HG03571 (cell line): ENCODE measurements around the gene PACSIN2.
"Not testable (repeated sequence)": the region's sequence is repeated elsewhere in the genome, so short reads cannot be mapped to it uniquely, and the experiment has no call there.

Experiments
- ATAC-seq: cut with Tn5 transposase; IDR thresholded peaks from one replicate; pipeline ENCODE4 v1.9.1; 2021; ENCODE audit not compliant: unreplicated experiment

PACSIN2 gene

GRCh38 chr22:43012390-43012789 lies 2.6 kb downstream of the PACSIN2 start:
- ATAC-seq = no peak

GRCh38 chr22:43011079-43011478 lies 3.9 kb downstream of the PACSIN2 start:
- no peak for ATAC-seq

DNA sequence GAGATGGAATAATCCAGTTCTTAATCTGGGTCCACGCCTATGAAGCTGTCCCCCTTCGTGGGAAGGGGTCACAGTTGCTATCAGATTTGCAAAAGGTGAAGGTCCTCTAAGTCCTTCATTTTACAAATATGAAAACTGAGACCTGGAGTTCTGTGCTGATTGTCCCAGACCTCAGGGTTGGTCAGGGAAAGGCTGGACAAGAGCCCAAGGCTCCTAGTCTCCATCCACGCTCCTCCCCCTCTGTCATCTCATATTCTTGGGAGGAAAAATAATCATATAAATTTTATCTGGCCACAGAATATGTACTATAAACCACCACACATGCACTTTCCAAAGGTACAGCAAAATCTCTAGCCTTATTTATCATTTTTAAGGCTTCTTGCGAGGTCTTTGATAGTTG lies 5.5 kb downstream of the PACSIN2 start:
- ATAC-seq = no peak

DNA sequence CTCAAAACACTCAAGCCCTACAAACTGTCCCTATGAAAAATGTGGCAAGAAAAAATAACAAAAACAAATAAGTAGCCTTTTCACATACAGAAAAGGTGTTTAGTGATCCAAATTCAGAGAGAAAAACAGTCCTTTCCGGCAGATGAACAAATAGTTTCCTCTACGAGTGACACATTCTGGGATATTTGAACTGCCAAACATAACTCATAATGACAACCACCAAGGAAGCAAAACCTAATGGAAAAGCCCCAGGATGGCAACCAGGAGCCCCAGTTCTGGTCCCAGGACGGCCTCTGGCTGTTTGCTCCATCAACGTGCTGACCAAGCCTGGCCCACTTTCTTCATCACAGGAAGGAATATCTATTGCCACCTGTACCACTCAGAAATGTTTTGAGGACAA lies 6.0 kb downstream of the PACSIN2 start:
- ATAC-seq = no peak

GRCh38 chr22:43008509-43008908 lies 6.4 kb downstream of the PACSIN2 start:
- ATAC-seq = no peak

DNA sequence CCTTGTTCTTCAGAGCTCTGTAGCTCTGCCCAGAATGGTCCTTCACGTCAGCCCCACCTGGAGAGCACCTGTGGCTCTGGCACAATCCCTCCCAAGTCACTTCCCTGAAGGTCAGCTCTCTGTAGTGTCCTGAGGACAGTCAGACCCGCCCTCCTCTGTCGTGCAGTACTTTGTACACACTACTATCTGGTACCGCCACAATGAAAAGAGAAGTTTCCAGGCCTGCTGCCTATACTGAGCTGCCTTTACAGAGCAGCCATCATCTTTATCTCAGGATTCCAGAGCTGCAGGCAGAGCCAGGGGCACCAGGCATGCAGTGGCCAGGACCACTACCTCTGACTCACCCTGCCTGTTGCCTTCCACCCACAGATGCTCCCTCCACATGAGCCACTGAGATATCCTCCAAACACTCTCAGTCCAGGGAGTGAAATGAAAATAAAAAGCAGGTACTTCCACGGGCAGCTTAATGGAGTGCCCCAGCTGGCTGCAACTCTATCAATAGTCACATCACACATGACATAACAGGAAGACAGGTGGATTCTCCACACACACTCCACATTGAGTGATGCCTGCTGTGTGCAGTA lies 7.3 kb downstream of the PACSIN2 start:
- ATAC-seq = no peak

DNA sequence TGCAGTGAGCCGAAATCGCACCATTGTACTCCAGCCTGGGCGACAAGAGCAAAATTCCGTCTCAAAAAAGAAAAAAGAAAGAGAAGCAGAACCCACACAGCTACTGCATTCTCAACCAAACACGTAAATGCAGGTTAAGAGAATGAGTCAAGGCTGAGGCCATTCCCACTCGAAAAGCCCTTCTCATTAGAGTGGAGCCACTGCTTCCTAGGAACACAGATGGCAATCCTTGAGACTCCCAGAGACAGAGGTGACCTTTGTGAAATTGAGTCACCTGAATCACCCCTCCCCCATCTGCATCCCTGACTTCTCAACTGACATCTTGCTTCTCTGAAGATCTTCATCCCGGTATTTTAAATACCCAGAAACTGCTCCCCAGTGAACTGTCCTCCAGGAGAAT lies 8.2 kb downstream of the PACSIN2 start:
- no peak for ATAC-seq

GRCh38 chr22:43006016-43006505 lies 8.9 kb downstream of the PACSIN2 start:
- ATAC-seq = no peak

DNA sequence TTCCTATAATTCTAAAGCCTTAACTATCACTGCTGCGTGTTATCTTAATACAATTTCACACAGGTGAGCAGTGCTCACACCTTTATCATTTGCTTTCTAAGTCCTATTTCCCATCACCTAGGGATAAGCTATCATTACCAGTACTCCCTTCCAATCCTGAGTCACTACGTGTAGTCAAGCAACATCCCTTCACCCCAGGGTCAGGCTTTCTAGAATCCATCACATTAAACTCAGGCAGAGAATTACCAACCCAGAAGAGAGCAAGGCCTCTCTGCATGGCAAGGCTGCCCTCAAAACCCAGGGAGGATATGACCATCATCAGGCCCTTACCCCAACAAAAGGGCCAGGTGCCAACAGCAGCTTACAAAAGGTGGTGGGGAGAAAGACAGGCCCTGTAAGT lies 9.8 kb downstream of the PACSIN2 start:
- no peak for ATAC-seq

GRCh38 chr22:43004362-43005035 lies 10.4 kb downstream of the PACSIN2 start:
- ATAC-seq = no peak

DNA sequence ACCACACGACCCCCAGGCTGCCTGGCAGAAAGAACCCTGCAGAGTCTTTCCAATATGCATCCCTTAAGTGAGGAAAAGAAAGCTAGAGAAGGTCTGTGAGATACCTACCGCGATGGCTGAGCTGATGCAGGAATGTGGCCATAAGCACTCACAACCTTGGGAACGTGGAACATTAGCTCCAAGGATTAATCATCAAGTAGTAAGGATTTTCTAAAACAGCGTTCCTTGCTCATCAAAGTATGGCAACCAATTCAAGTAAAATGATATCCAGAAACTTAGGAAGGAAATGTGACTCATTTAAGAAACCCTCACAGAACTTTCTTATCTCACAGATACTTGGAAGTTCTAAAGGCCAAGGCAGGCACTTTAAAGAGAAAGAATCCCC lies 12.8 kb downstream of the PACSIN2 start:
- ATAC-seq = no peak

GRCh38 chr22:43001271-43002201 lies 13.4 kb downstream of the PACSIN2 start:
- ATAC-seq = no peak

DNA sequence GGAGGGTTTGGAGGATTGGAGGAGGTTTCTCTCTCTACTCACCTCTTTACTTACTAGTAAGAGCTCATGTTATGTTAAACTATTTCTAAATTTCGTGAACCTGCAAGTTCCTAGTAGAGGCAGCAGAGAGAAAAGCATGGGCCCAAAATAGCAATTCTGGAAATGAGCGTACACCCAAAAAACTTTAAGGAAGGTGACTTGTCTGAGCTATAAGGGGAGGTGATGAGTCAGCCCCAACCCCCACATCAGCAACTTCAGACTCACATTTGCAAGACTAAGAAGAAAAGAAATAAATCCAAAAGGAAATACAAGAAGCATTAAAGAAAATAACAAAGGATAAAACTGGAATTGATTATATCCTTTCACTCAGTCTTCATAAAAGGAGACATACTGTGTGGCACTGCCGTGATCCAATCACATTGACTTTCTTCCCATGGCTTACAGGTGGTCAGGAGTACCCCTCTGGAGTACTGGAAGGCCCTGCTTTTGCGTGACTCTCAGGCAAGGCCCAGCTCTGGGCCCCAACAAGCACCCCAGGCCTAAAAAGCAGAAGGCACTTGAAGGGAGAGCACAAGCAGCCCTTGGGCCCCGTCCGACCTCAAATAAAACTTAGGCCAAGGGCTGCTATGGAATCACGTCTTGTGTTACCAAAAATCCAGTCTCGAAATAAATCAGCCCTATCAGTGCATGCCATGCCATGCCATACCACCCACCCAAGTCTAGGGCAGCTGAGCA lies 14.3 kb downstream of the PACSIN2 start:
- no peak for ATAC-seq

DNA sequence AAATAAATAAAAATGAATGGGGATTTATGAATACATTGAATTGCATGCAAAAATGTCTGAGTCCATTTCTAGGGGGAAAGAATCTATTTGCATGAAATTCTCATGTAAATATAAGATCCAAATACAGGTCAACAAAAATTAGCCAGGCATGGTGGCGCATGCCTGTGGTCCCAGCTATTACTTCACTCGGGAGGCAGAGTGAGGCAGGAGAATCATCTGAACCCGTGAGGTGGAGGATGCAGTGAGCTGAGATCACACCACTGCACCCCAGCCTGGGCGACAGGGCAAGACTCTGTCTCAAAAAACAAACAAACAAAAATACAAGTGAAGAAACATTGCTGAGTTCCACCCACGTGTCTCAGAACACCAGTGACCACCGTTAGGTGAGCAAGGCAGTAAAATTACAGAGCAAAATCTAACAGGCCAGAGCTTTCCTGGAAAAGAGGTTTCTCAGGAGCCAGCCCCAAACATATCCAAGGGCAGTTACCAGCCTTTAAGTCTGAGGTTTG lies 17.3 kb downstream of the PACSIN2 start:
- ATAC-seq = no peak

GRCh38 chr22:42996646-42997365 lies 18.1 kb downstream of the PACSIN2 start:
- no peak for ATAC-seq

DNA sequence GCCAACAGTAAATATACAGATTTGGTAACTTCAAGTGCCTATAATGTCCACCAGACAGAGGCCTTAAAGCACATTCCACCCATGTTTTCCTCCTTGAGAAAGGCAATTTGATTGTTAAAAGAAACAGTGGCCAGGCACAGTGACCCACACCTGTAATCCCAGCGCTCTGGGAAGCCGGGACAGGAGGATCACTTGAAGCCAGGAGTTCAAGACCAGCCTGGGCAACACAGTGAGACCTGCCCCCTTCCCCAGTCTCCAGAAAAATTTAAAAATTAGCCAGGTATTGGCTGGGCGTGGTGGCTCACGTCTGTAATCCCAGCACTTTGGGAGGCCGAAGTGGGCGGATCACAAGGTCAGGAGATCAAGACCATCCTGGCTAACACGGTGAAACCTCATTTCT lies 19.3 kb downstream of the PACSIN2 start:
- not testable (repeated sequence) for ATAC-seq

DNA sequence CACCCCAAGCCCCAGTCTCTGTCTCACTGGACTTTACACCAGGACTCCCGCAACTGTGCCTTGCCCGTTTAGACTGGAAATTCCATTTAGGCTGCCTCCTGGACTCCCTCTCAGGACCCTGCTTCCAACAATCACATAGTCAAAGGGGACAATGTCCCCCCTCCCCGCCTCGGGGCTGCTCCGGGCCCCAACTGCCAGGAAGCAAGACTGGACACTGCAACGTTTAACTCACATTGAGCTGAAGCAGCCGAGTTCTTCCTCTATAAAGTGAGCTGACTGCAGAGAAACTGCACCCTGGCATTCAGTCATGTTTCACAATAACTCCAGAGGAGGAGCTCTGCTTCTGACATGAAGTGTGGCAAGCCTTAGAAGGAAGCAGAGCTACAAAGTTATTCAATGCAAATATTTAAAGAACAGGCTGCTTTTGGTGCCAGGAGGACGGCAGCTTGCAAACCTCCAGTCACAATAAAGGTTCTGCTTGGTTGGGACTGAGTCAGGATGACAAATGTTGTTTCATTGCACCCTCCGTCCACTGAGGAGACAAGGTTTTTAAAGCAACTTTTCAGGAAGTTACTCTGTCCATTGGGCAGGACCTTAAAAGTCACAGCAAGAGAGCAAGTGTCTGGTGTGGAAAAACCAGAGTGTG lies 19.9 kb downstream of the PACSIN2 start:
- ATAC-seq = no peak

GRCh38 chr22:42994276-42994916 lies 20.6 kb downstream of the PACSIN2 start:
- ATAC-seq = no peak

GRCh38 chr22:42993651-42994275 lies 21.2 kb downstream of the PACSIN2 start:
- no peak for ATAC-seq
